Left cardiac atrium (tissue), 4 donors: ENCODE measurements around the gene DGAT2L6. TPM values are rescaled to one million over a fixed set of nuclear protein-coding genes. Genes with fewer than 3 reads are reported as not detected.
"Not testable (repeated sequence)": the region's sequence is repeated elsewhere in the genome, so short reads cannot be mapped to it uniquely, and the experiment has no call there.

Experiments used
- ATAC-seq, 2 donors: fragments of 200-7000 bp; cut with Tn5 transposase; one replicate each; pipeline ENCODE4 v1.9.1; 2020; ENCODE audit warnings: mild to moderate bottlenecking in 2 of 2, moderate library complexity in 2 of 2
- DNase-seq: peaks from one replicate; pipeline ENCODE4 v3.0.0-alpha.2; 2020
- intact Hi-C, 2 donors: fragments of 100-400 bp; cut with DNase I; formaldehyde crosslinking; loops; one replicate each; pipeline versions ENCODE4 v1.14.1 to v1.15.1; 2022 to 2023
- total RNA-seq, 2 donors: library from RNA; stranded (reverse); fragmentation: NEBNext Ultra II Directional; extraction: Animal tissue kit (Norgen Biotek cat#: 25700); gene quantifications; one replicate each; pipeline ENCODE4 v1.2.1, GENCODE V29; 2021
- donor health status: DM: no; HTN: yes; CAD: no.
- donor health status: DM: no; HTN: yes; CAD: no; lungs with severe emphysema.
- donor health status: DM: yes; HTN: yes; CAD: no.
- donor health status: Dilated cardiomyopathy.

Gene DGAT2L6
- total RNA-seq, 2 donors from 2014 or later: not detected

GRCh38 chrX:70183091-70183490 lies 5.8 kb downstream of the DGAT2L6 start:
- intact Hi-C loops: no loop called here
- DNase-seq: no peak
- ATAC-seq: peak in 1 of 2 donors; percentile 79

- ATAC-seq (no peak), DNase-seq (no peak)
- intact Hi-C loops: loop anchor here (10.0 kb wide), 1 partner anchor 75 kb away; the partner anchor contains the start of genes ARR3 (in 2 of the 2) and P2RY4 (in 2 of the 2)
Observed at GRCh38 chrX:70190225-70190624, 12.9 kb downstream of the DGAT2L6 start.

GRCh38 chrX:70196961-70197720 lies 19.9 kb downstream of the DGAT2L6 start:
- peak; percentile 27 for DNase-seq
- intact Hi-C loops: loop anchor here (10.0 kb wide), 1 partner anchor 68 kb away; the partner anchor contains the start of genes ARR3 (in 2 of the 2) and P2RY4 (in 2 of the 2)
- ATAC-seq: peak in 1 of 2 donors; percentile 65

GRCh38 chrX:70201732-70202131 lies 24.4 kb downstream of the DGAT2L6 start:
- ATAC-seq: no peak

GRCh38 chrX:70208479-70208878 lies 31.2 kb downstream of the DGAT2L6 start:
- no peak for ATAC-seq
- intact Hi-C loops: no loop called here
- no peak for DNase-seq

More at GRCh38 chrX:70201732-70202131, 24.4 kb downstream of the DGAT2L6 start:
- intact Hi-C loops: no loop called here
- DNase-seq: no peak

GRCh38 chrX:70209570-70209969 lies 32.3 kb downstream of the DGAT2L6 start:
- intact Hi-C loops, DNase-seq, ATAC-seq: not testable (repeated sequence)

- intact Hi-C loops: no loop called here
- no peak for DNase-seq
Observed at GRCh38 chrX:70219938-70220764, 42.9 kb downstream of the DGAT2L6 start.

GRCh38 chrX:70226048-70226447 lies 48.8 kb downstream of the DGAT2L6 start:
- ATAC-seq (no peak), DNase-seq (no peak)
- intact Hi-C loops: no loop called here

More at GRCh38 chrX:70219938-70220764, 42.9 kb downstream of the DGAT2L6 start:
- peak; percentile 57 to 89 for ATAC-seq

GRCh38 chrX:70226687-70227086 lies 49.4 kb downstream of the DGAT2L6 start:
- DNase-seq (no peak), ATAC-seq (no peak)
- intact Hi-C loops: no loop called here

- ATAC-seq (peak; percentile 59 to 87), DNase-seq (no peak)
- intact Hi-C loops: no loop called here
Observed at GRCh38 chrX:70231666-70232065, 54.4 kb downstream of the DGAT2L6 start.

GRCh38 chrX:70234355-70234754 lies 57.1 kb downstream of the DGAT2L6 start, which contains the start of gene AWAT1:
Gene AWAT1, plus strand, starts transcription at chrX:70234655. Its CDS starts 41 bp downstream, at chrX:70234696.
- DNase-seq: no peak
- intact Hi-C loops: no loop called here
- ATAC-seq: no peak

- intact Hi-C loops: no loop called here
Observed at GRCh38 chrX:70240751-70241150, 63.5 kb downstream of the DGAT2L6 start.

GRCh38 chrX:70241501-70241900 lies 64.2 kb downstream of the DGAT2L6 start:
- intact Hi-C loops: no loop called here
- no peak for ATAC-seq
- no peak for DNase-seq

More at GRCh38 chrX:70240751-70241150, 63.5 kb downstream of the DGAT2L6 start:
- DNase-seq (no peak), ATAC-seq (no peak)

GRCh38 chrX:70243601-70244000 lies 66.3 kb downstream of the DGAT2L6 start:
- DNase-seq, ATAC-seq, intact Hi-C loops: not testable (repeated sequence)

GRCh38 chrX:70244881-70245280 lies 67.6 kb downstream of the DGAT2L6 start:
- intact Hi-C loops: no loop called here
- DNase-seq (no peak), ATAC-seq (peak in 1 of 2 donors; percentile 75)

- intact Hi-C loops: no loop called here
- DNase-seq (no peak), ATAC-seq (no peak)
Observed at GRCh38 chrX:70247252-70247651, 70.0 kb downstream of the DGAT2L6 start.

GRCh38 chrX:70252491-70252890 lies 75.2 kb downstream of the DGAT2L6 start:
- DNase-seq (no peak), ATAC-seq (no peak)
- intact Hi-C loops: no loop called here

- DNase-seq: no peak
- intact Hi-C loops: no loop called here
- no peak for ATAC-seq
Observed at GRCh38 chrX:70253377-70254062, 76.2 kb downstream of the DGAT2L6 start.

- intact Hi-C loops: no loop called here
- DNase-seq (no peak), ATAC-seq (no peak)
Observed at GRCh38 chrX:70254063-70254400, 76.7 kb downstream of the DGAT2L6 start.
